Measurements from ENCODE around the gene PTPN14. TPM values are rescaled to one million over a fixed set of nuclear protein-coding genes. Genes with fewer than 3 reads are reported as not detected.

The PTPN14 gene
- total and polyA plus RNA-seq, 2 of the 4 experiments (the other 2 are of a cell fraction), result 21.5 to 31.7 TPM

GRCh38 chr1:214469290-214469689, 82.1 kb downstream of the PTPN14 start:
- no peak overlapping the region for H3K4ac ChIP-seq (ENCODE audit: low read depth, low read length)
- no peak overlapping the region for H2BK120ac ChIP-seq (ENCODE audit: low read depth, low read length)
- no peaks in the 10 kb centered on the region for H3K27me3 ChIP-seq (ENCODE audit: control insufficient read depth, insufficient read depth, low read length)
- no peak overlapping the region for H3K9ac ChIP-seq (ENCODE audit: low read depth, low read length)
- CTCF ChIA-PET, result interaction anchor here (1.3 to 1.6 kb wide), 2 partner anchors 11 to 138 kb away, joined by 4 to 6 read pairs; no protein-coding TSS in a partner anchor
- H3K4me3 ChIP-seq (ENCODE audit: insufficient read depth, low read depth, low read length), result no peak overlapping the region
- dilution Hi-C loops (cut with HindIII; ENCODE audit: low sequenced_read_pairs, unreplicated experiment), result no loop called here
- peaks cover 12% of the 10 kb centered on the region for H3K4me1 ChIP-seq (ENCODE audit: control insufficient read depth, insufficient read depth, low read length)
- H3K79me1 ChIP-seq (ENCODE audit: low read depth in 1 of 2, low read length in 2 of 2), result peaks cover 33 to 67% of the 10 kb centered on the region in 2 experiments
- no peak overlapping the region for H2BK15ac ChIP-seq (ENCODE audit: low read depth, low read length)
- no TSS peak for BruUV-seq (replicated peaks)
- no peak overlapping the region for H3K14ac ChIP-seq (replicated peaks; ENCODE audit: low read depth, low read length)
- H2AK5ac ChIP-seq (ENCODE audit: low read depth, low read length), result no peak overlapping the region
- in situ Hi-C loops (cut with MboI; ENCODE audit: low sequenced_read_pairs), result no loop called here
- H3K18ac ChIP-seq (ENCODE audit: low read depth, low read length), result no peak overlapping the region
- no peak overlapping the region for H3K27ac ChIP-seq (ENCODE audit: insufficient read depth, low read length)
- peaks cover 47% of the 10 kb centered on the region for H4K20me1 ChIP-seq (ENCODE audit: insufficient read depth, low read length)
- H2BK5ac ChIP-seq (ENCODE audit: low read depth, low read length, poor library complexity, severe bottlenecking), result no peak overlapping the region
- WGBS, 2 experiments (ENCODE audit: extremely low coverage in 2 of 2, insufficient read length in 1 of 2), result no CpG with 5 or more reads among the region's 1 CpG
- H3K4me2 ChIP-seq (ENCODE audit: low read depth, low read length), result no peak overlapping the region
- ATAC-seq (ENCODE audit: low read depth) (no peak), DNase-seq (no peak)
- H2AFZ ChIP-seq (replicated peaks; ENCODE audit: low read length, poor library complexity), result no peak overlapping the region
- H3K36me3 ChIP-seq (ENCODE audit: control insufficient read depth, insufficient read depth, low read length), result peaks cover 4% of the 10 kb centered on the region
- H4K5ac ChIP-seq (ENCODE audit: low read depth, low read length), result no peak overlapping the region
- POLR2A ChIA-PET (ENCODE audit: unreplicated experiment), result no interaction called here
- intact Hi-C loops (cut with micrococcal nuclease), result no loop called here
- H2BK20ac ChIP-seq (ENCODE audit: low read depth, low read length), result no peak overlapping the region
- H3K9me1 ChIP-seq (ENCODE audit: insufficient read depth, low read length), result peaks cover 9% of the 10 kb centered on the region; the same call in 1 of the 2 replicates
- H3K9me3 ChIP-seq (ENCODE audit: control insufficient read depth, insufficient read depth, low read length), result no peaks in the 10 kb centered on the region
- no peak overlapping the region for H3K23ac ChIP-seq (ENCODE audit: low read depth, low read length)
- H3K56ac ChIP-seq (ENCODE audit: extremely low read depth, insufficient read depth, low read length), result no peak overlapping the region
- no peak overlapping the region for H2AK9ac ChIP-seq (replicated peaks; ENCODE audit: low read depth, low read length, poor library complexity)
- H4K91ac ChIP-seq (ENCODE audit: insufficient read depth, low read depth, low read length), result no peak overlapping the region
- no peak overlapping the region for H4K8ac ChIP-seq (ENCODE audit: low read depth in 2 of 2, low read length in 2 of 2)
- TF ChIP-seq RCOR1 (IDR thresholded peaks at IDR 0.05; ENCODE audit: insufficient replicate concordance, low read length) (no peak), CHD1 (IDR thresholded peaks at IDR 0.05; ENCODE audit: low read depth, low read length) (no peak), MXI1 (IDR thresholded peaks at IDR 0.05; ENCODE audit: borderline replicate concordance, low read depth, low read length) (no peak), NFE2L2 (IDR thresholded peaks at IDR 0.05; ENCODE audit: low read depth, low read length) (no peak), USF2 (IDR thresholded peaks at IDR 0.05; ENCODE audit: low read depth, low read length) (no peak), SMC3 (IDR thresholded peaks at IDR 0.05; ENCODE audit: low read depth, low read length) (no peak), RAD21 (IDR thresholded peaks at IDR 0.05; ENCODE audit: low read length) (no peak), BHLHE40 (IDR thresholded peaks at IDR 0.05; ENCODE audit: low read depth, low read length) (no peak), POLR2A (IDR thresholded peaks at IDR 0.05; ENCODE audit: low read depth, low read length) (no peak), FOS (IDR thresholded peaks at IDR 0.05; ENCODE audit: low read depth, low read length) (no peak), CTCF (conservative IDR thresholded peaks at IDR 0.05; ENCODE audit: low read depth, low read length) (no peak), RFX5 (IDR thresholded peaks at IDR 0.05; ENCODE audit: low read depth, low read length) (no peak), MAFK (IDR thresholded peaks at IDR 0.05; ENCODE audit: low read depth, low read length) (no peak), CEBPB (IDR thresholded peaks at IDR 0.05; ENCODE audit: low read depth, low read length) (no peak)
- TF ChIP-seq, protein P1, sequence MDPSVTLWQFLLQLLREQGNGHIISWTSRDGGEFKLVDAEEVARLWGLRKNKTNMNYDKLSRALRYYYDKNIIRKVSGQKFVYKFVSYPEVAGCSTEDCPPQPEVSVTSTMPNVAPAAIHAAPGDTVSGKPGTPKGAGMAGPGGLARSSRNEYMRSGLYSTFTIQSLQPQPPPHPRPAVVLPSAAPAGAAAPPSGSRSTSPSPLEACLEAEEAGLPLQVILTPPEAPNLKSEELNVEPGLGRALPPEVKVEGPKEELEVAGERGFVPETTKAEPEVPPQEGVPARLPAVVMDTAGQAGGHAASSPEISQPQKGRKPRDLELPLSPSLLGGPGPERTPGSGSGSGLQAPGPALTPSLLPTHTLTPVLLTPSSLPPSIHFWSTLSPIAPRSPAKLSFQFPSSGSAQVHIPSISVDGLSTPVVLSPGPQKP (IDR thresholded peaks at IDR 0.05; ENCODE audit: borderline replicate concordance, low read depth, low read length), result no peak

All from IMR-90 (cell line).